Kidney epithelial cell (primary cell): ENCODE data around the gene CFAP46. TPM values are rescaled to one million over a fixed set of nuclear protein-coding genes. Genes with fewer than 3 reads are reported as not detected.
"Not testable (repeated sequence)": the region's sequence is repeated elsewhere in the genome, so short reads cannot be mapped to it uniquely, and the experiment has no call there.

Source experiments
- DNase-seq: peaks from one replicate; pipeline ENCODE4 v3.0.0-alpha.2; 2010; ENCODE audit warnings: low read depth
- H3K27me3 ChIP-seq: 2 replicates; pipeline ENCODE4 v1.6.0; 2011; ENCODE audit warnings: low read length; ENCODE audit not compliant: control insufficient read depth, insufficient read depth
- H3K36me3 ChIP-seq: 2 replicates; pipeline ENCODE4 v1.5.1; 2011; ENCODE audit warnings: low read length; ENCODE audit not compliant: control insufficient read depth, insufficient read depth
- H3K4me3 ChIP-seq: 2 replicates; pipeline ENCODE4 v1.5.1; 2011; ENCODE audit warnings: low read depth, mild to moderate bottlenecking, control low read depth, low read length
- CTCF ChIP-seq: IDR thresholded peaks from 2 replicates; pipeline ENCODE4 v1.5.1; 2011; ENCODE audit warnings: mild to moderate bottlenecking, moderate library complexity, low read length, control low read depth, inconsistent platforms; ENCODE audit not compliant: insufficient read depth, poor library complexity, severe bottlenecking
- total RNA-seq: library from RNA; depleted of rRNA; stranded (reverse); fragments of >200 nt; gene quantifications from 2 replicates; pipeline ENCODE4 v1.2.3, GENCODE V29; 2015

The CFAP46 gene
- total RNA-seq, 1 donor from 2014 or later, result 5.1 TPM

DNA sequence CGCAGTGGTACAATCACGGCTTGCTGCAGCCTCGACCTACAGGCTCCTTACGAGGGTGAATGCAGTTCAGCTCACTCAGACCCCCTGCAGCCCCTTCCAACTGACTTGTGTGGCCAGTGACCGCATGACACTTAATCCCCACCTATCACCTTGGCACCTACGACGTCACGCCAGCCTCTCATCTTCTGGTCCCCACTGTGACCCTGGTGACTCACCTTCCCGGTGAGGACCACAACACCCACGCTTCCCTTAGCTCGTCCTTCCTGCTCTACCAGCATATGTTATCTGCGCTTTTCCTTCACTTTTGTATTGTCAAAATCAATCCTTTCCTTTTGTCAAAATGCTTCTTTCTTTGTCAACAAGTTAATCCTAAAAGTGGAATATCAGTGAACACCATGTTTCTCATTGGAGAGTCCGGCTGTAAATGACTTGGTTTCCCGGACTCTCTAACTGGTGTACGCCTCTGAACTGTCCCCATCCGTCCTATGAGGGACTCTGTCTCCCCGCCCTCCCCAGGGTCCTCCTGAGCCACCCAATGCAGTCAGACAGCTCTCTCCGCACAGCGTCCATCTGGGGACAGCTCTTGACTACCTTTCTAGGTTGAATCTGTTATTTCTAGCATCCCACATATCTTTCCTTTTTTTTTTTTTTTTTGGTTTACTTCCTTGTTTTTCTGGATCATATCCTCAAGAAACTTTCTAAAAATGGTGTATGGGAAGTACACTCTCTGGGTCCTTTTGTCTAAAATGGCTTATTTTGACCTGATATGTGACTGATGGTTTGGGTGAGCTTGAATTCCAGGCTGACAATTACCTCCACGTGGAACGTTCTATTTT lies 37.3 kb downstream of the CFAP46 start:
- Histone ChIP-seq H3K27me3 (no peaks in the 10 kb centered on the region), H3K36me3 (no peaks in the 10 kb centered on the region), H3K4me3 (no peak overlapping the region)
- no peak for TF ChIP-seq CTCF
- DNase-seq, result no peak

DNA sequence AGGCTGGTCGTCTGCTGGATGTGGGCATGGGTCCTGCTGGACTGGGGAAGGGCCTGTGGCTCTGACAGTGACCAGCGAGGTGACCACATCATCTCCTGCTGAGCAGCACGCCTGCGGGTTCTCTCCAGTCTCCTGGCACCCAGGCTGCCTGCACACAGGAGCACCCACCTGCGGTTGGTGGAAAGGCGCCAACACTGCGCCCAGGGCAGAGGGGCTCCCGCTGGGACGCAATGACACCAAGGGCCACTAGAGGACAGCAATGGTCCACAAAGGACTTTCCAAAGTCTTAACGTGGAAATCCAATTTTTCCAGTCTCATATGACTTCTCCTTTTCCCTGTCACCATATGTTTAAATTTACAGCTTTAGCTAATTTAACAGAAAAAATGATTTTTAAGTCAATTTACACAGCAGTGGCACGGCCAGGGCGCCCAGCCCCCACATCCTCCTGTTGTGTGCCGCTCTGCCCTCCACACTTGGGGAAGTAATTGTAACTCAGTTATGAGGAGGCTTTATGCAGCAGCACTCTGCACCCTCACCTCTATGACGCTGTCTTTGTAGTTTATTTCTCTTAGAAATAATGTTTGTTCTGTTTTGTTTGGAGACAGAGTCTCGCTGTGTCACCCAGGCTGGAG lies 38.1 kb downstream of the CFAP46 start:
- peak; percentile 90 for TF ChIP-seq CTCF
- Histone ChIP-seq H3K4me3 (no peak overlapping the region), H3K27me3 (no peaks in the 10 kb centered on the region), H3K36me3 (no peaks in the 10 kb centered on the region)
- no peak for DNase-seq

DNA sequence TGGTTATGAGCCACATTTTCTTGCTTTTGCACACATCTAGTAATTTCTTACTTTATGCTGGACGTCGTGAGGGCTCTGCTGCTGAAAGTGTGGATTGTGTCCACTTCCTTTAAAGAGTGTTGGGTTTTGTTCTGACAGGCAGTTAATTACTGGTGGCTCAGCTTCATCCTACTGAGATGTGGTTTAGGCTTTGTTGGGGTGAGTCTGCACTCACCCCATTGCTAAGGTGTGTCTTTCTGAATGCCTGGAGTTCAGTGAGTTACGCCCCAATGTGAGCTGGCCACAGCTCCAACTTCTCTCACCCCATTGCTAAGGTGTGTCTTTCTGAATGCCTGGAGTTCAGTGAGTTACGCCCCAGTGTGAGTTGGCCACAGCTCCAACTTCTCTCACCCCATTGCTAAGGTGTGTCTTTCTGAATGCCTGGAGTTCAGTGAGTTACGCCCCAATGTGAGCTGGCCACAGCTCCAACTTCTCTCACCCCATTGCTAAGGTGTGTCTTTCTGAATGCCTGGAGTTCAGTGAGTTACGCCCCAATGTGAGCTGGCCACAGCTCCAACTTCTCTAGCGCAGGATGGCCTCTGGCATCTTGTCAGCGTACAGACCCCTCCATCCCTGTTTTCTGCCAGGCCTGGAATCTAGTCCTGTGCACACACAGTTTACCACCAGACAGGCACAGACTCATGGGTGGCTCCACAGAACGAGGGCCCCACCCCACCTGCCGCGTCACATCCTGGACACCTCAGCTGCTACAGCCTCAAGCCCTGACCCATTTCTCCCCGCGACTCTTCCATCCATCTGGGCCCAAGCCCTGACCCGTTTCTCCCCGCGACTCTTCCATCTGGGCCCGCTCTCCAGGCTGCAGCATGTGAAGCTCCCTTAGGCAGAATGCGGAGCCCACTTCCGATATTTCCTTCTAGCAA lies 39.5 kb downstream of the CFAP46 start:
- not testable (repeated sequence) for H3K27me3 ChIP-seq, H3K36me3 ChIP-seq, DNase-seq, H3K4me3 ChIP-seq

- no peaks in the 10 kb centered on the region for H3K36me3 ChIP-seq
- no peak overlapping the region for H3K4me3 ChIP-seq
- H3K27me3 ChIP-seq, result peaks cover 4% of the 10 kb centered on the region
- no peak for DNase-seq
- TF ChIP-seq CTCF, result no peak
These were observed 41.0 kb downstream of the CFAP46 start for GRCh38 chr10:132901351-132901750.

- TF ChIP-seq CTCF, result no peak
- no peak for DNase-seq
- H3K36me3 ChIP-seq, result no peaks in the 10 kb centered on the region
- peaks cover 4% of the 10 kb centered on the region for H3K27me3 ChIP-seq
- H3K4me3 ChIP-seq, result no peak overlapping the region
These were observed 42.1 kb downstream of the CFAP46 start for GRCh38 chr10:132900211-132900756.

DNA sequence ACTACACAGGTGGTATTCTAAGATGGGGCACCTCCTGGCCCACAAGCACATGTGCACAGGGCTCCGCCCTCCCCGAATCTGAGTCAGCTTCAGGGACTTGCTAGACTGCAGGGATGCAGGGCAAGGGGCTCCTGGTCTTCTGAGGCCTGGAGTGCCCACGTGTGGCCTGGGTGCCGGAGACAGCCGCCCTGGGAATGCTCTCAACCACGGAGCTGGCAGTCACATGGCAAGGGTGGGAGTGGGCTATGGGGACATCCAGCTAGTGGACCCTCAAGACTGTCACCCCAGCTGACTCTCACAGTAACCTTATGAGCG lies 42.7 kb downstream of the CFAP46 start:
- H3K27me3 ChIP-seq, result peaks cover 4% of the 10 kb centered on the region
- no peak for DNase-seq
- H3K36me3 ChIP-seq, result no peaks in the 10 kb centered on the region
- no peak for TF ChIP-seq CTCF
- H3K4me3 ChIP-seq, result no peak overlapping the region
